Measurements from ENCODE around the gene LPXN.

Gene LPXN

DNA sequence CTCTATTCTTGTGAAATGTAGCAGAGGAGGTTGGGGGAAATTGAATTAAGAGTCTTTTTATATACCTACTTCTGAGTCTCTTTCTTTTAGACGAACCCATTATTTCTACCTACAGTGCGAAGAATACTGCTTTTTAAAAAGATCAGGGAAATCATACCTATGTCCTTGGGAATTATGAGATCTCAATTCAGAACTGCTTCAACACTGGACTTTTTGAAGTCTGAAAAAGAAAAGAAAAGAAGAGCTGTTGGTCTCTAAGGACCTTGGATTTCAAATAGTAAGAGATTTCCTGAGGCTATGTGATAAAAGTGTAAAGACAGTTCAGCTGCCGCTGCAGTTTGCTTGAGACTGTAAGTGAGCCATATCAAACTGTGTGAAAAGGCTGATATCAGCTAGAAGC, 64.0 kb downstream of the LPXN start:
- no peak for DNase-seq

DNA sequence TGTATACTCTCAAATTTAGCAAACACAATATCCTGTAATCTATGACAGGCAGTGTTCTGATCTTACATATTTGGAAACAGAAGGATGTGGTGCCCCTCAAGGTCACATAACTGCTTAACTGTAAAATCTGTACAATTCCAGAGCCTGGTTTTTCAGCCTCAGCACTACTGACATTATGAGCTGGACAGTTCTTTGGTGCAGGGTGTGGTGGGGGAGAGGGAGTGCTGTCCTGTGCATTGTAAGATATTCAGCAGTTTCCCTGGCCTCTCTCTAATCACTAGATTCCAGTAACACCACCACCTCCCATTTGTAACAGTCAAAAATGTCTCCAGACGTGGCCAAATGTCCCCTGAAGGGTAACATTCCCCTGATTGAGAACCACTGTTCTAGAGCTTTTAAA, 65.9 kb downstream of the LPXN start:
- DNase-seq: no peak

DNA sequence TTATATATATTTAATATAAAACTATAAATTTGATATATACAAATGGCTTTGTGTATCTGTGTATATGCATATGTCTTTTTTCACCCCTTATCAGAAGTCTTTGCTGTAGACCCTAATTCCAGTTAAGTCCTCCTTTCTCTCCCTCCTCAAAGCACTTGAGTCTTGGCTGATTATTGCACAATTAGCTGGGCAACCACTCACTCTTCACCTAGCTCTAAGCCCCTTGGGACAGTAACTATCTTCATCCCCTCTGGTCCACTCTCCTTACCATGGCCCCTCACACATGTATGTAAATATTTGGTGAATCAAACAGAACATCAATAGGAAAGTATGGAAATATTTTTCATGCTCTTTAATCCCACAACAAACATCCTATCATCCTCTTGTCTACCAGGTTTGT, 66.8 kb downstream of the LPXN start:
- no peak for DNase-seq

DNA sequence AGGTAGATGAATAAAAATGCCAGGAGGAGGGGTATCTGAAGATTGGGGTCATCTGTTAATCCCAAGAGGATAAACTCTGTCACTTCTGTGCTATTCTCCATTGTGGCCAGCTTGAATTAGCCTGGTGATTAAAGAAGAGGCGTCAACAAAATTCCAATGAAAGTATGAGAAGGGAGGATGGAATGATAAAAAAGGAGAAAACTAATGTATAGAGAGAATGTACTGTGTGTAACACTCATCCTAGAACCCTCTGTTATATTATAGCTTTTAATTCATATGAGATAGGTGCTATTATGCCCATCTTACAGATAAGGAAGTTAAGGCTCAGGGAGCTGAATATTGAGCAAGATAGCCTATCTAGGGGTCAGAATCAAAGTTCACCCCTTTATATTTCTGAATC, 67.7 kb downstream of the LPXN start, which contains the start of gene OR5B21:
OR5B21 (minus strand) TSS at position 101 of the 400 bp plus-strand sequence; CDS start at position 101, 0 bp downstream.
- no peak for DNase-seq

DNA sequence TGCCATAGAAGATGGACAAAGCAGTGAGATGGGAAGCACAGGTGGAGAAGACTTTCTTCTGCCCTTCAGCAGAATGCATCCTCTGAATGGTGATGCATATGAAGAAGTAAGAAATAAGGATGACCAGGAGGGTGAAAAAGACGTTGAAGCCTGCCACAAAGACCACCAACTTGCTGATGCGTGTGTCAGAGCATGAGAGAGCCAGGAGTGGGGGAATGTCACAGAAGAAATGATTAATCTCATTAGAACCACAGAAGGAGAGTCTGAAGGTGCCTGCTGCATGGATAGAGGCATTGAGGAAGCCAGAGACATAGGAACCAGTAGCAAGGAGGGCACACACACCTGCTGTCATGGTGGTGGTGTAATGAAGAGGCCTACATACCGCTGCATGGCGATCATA, 68.3 kb downstream of the LPXN start:
- no peak for DNase-seq

DNA sequence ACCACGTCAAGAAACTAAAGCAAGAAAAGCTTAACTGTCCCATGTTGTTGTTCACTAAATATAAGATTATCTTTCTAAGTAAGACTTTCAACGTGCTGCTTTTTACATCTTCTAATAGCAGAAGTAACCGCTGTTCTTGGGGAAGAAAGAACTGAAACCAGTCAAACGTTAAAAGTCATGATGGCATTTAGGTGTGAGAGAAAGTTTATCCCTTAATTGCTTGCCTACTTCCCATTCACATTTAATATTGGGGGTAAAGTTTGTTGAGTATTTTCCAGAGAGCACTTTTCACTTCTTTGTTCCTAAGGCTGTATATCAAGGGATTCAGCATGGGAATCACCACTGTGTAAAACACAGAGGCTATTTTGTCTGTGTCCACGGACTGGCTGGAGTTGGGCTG, 68.7 kb downstream of the LPXN start:
- DNase-seq: no peak

DNA sequence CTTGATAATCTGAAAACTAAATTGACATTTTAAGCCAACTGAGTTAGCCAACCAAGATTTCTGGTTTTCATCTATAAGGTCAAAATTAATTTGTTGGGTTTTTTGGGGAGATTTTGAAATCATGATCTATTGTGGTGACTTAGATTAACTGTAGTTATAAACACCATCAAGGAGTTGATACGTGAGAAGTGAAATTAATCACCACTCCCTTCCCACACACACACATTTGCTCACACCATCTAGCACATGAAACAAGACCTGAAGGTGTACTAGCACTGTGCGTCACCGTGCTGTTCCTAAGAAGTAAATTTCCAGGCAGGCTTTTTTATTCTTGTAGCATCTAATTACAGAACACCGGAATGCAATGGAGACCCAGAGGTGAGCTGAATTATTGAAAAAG, 69.8 kb downstream of the LPXN start:
- no peak for DNase-seq

DNA sequence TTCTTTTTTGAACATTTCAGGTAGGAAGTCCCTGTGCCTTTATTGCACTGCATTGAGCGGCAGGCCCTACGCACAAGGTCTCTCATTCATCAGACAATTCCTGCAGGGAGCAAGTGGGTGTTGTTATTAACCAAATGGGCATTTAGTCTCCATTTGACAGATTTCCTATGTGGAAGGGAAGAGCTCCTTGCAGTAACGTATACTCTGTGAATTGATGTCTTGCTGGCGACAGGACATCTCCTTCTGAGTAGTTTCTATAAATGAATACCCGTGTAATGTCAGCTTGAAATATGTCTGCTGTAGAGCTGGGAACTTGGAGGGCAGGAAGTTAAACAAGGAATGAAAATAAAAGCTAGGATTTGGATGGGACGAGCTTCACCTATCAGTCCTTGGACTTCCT, 71.4 kb downstream of the LPXN start:
- no peak for DNase-seq

DNA sequence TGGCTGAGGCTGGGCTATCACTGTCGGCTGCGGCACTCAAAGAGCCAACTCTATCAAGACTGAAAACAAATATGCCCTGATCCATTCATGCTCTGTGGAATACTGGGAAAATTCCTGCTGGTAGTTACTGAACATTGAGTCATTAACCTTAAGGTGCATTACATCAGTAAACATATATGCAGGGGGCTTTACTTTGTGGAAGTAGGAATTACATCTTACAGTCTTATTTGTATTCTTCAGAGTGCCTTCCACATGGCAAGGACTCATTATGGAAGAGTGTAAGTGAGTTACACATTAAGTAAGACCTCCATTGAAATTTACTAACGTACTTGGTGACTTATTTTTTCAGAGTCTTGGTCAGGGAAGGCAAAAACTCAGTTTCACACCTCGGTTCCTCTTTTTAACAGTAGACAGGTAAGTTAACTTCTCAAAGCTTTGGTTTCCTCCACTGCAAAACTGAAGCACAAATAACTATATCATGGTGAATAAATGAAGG, 72.2 kb downstream of the LPXN start:
- no peak for DNase-seq

DNA sequence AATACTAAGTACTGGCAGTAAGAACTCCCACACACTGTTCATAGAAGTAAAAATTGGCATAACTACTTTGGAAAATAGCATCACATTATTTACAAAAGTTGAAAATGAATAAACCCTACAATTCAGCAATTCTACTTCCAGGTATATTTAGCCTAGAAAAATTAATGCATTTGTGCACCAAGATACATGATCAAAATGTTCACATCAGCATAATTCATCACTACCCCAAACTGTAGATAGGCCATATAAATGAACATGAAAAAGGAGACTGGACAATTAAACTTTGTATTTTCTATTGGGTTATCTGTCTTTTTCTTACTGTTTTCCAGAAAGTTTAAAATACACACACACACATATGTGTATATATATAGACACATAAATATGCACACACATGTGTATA, 73.7 kb downstream of the LPXN start:
- DNase-seq: no peak

DNA sequence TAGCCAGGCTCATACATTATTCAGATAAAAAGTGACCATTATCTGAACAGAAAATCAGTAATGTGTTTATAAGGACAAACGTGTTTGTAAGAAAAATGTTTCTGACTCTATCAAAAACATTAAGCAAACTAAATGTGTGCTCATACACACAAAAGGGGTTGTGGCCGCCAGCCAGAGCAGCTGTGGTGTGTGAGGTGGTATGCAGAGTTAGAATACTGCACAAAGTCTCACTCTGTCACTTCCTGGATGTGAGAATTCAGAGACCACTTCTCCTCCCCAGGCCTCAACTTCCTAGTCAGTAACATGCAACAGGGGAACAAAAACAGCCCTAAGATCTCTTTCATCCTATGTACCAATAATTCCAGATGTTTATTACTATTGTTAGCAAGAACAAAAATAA, 77.2 kb downstream of the LPXN start:
- no peak for DNase-seq

DNA sequence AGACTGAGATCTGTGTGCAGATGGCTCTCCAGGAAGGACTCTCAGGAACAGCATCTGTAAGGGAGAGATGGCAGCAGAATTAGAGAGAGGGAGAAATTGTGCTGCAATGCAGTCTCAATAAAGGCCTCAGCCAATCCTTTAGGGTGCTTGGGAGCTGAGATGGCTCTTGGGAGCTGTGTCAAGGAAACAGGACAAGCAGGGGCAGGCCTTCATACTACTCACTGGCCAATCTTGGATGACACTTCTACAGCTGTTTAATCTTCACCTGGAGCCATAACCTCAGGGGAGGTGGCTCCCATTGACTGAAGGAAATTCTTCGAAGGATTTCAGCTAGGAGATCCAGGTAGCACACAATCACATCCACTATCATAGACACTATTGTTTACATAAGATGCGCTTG, 77.7 kb downstream of the LPXN start:
- DNase-seq: no peak

DNA sequence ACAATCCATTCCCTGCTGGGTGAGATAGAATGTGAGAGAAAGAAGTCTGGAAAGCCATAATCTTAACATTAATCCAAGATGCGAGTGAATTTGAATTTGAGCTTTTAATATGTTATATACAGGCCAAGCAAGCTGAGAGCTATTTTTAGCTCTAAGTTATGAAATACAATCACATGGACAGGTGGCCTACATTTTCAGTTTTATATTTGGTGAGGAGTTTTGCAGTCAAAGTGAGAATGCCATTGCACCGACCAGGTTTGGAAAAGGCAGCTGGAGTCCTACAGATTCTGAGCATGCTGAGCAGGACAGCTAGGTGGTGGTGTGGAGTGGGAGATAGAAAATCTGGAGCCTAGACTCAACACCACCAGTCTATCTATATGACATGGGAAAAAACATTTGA, 79.8 kb downstream of the LPXN start:
- no peak for DNase-seq

DNA sequence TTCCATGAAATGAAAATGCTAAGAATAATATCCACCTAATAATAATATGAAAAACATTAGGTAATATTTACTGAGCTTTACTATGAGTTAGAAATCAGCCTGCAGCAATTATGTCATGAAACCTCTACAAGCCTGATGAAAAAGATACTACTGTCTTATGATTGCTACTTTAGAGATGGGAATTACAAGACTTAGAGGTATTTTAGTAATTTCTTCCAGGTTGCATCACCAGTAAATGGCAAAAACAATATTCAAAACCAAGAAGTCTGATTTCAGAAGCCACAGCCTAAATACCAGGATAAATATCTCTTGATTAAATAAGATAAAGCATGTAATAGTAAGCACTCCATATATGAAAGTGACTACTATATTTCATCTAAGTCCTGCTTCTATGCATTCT, 81.6 kb downstream of the LPXN start:
- no peak for DNase-seq

DNA sequence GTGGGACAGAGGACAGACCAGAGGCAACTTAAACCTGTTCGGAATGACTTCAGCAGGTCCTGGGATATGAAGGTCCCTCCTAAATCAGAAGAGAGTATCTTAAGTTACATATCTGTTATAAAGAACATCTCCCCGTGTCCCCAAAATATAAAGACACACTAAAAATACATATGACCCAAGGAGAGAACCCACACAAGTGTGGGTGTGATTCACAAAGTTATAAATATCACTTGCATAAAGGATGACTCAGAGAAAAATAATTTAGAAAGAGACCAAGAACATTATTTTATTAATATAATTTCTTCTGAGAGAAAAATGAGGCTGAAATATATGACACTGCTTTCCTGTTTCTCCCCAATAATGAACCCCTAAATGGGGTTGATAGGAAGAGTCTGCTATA, 82.0 kb downstream of the LPXN start:
- DNase-seq: no peak

DNA sequence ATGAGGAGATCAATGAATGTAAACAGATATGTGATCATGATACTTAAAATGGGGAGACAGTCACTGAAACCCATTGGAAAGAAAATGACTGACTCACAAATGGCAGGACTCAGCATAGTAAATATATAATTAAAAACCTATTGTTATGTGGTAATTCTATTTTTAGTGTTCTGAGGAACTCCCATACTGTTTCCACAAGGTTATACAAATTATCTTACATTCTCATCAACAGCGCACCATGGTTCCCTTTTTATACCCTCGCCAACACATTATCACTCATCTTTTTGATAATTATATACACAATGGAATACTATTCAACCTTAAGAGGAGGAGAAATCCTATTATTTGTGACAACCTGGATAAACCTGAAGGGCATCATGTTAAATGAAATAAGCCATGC, 84.8 kb downstream of the LPXN start:
- no peak for DNase-seq

DNA sequence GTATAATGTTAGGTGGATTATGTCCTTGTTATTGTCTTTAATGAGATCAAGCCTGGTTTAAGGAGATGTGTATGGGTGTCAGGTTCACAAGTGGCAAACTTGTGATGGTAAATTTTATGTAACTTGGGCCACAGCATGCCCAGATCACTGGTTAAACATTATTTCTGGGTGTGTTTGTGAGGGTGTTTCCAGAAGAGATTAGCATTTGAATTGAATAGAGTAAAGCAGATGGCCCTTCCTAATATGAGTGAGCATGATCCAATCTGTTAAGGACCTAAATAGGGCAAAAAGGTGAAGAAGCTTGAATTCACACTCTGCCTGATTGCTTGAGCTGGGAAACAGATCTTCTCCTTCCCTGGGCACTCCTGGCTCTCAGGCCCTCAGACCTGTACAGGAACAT, 88.5 kb downstream of the LPXN start:
- DNase-seq: no peak

DNA sequence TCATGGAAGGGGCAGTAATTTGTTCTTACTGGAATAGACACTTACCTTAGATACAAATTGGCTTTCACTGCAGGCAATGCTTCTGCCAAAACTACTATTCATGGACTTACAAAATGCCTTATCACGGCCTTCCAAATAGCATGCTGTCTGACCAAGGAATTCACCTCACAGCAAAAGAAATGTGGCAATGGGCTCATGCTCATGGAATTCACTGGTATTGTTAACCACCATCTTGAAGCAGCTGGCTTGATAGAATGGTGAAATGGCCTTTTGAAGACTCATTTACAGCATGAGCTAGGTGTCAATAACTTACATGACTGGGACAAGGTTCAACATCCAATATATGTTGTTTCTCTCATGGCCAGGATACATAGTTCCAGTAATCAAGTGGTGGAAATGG, 89.7 kb downstream of the LPXN start:
- DNase-seq: no peak
